Endothelial cell of umbilical vein (primary cell): ENCODE results near the gene MRC2. TPM values are rescaled to one million over a fixed set of nuclear protein-coding genes. Genes with fewer than 3 reads are reported as not detected.

Experiments used
- BruUV-seq: library from RNA; stranded (reverse); fragments of 400-500 nt; replicated peaks from 2 replicates; lab custom pipeline; 2021; lab: Mats Ljungman, UMichigan
- CTCF ChIA-PET: fragments of 300-600, 350-600 bp; sonication (Branson Sonifier 250); formaldehyde crosslinking; loops from one replicate; lab custom pipeline; 2021; ENCODE audit warnings: antibody characterized with exemption, inconsistent platforms; lab: Charles Lee
- POLR2A ChIA-PET: fragments of 300-600, 350-600 bp; sonication (Branson Sonifier 250); formaldehyde crosslinking; loops from one replicate; lab custom pipeline; 2021; ENCODE audit warnings: antibody characterized with exemption, inconsistent platforms; lab: Charles Lee
- DNase-seq: peaks from one replicate; pipeline ENCODE4 v3.0.0-alpha.2; 2011; ENCODE audit warnings: low read depth, low spot score
- FAIRE-seq: peaks from 2 replicates; lab custom pipeline; 2011; peaks lifted over from hg19 to GRCh38; lab: Jason Lieb, UNC
- H2AFZ ChIP-seq: 2 replicates; pipeline ENCODE4 v1.6.0; 2012; ENCODE audit warnings: low read depth, low read length, control low read depth, inconsistent platforms
- H3K27ac ChIP-seq: 2 replicates; pipeline ENCODE4 v1.5.1; 2011; ENCODE audit warnings: low read depth, mild to moderate bottlenecking, control low read depth, low read length, moderate library complexity; ENCODE audit not compliant: insufficient read depth
- H3K27me3 ChIP-seq, 2 experiments: 2 replicates each; pipeline versions ENCODE4 v1.6.0 to v1.6.1; 2011; ENCODE audit warnings: low read length in 2 of 2, mixed read lengths in 1 of 2; ENCODE audit not compliant: control insufficient read depth in 2 of 2, insufficient read depth in 2 of 2
- H3K36me3 ChIP-seq, 2 experiments: 2 replicates in 1 of 2; 3 replicates in 1 of 2; pipeline ENCODE4 v1.5.1; 2011; ENCODE audit warnings: low read length in 2 of 2, mild to moderate bottlenecking in 1 of 2, moderate library complexity in 1 of 2; ENCODE audit not compliant: control insufficient read depth in 2 of 2, insufficient read depth in 2 of 2; ENCODE audit errors: extremely low read depth in 1 of 2
- H3K4me1 ChIP-seq: 3 replicates; pipeline ENCODE4 v1.5.1; 2011; ENCODE audit warnings: mild to moderate bottlenecking, low read length; ENCODE audit not compliant: control insufficient read depth, insufficient read depth; ENCODE audit errors: extremely low read depth
- H3K4me2 ChIP-seq: 2 replicates; pipeline ENCODE4 v1.6.1; 2011; ENCODE audit warnings: low read length, control low read depth, mixed read lengths; ENCODE audit not compliant: insufficient read depth
- H3K4me3 ChIP-seq, 3 experiments: fragments of 200-600 bp in 1 of 3; sonication (generic), shearing (Covaris generic) in 1 of 3; replicated peaks in 1 of 3; 2 replicates each; pipeline ENCODE4 v1.5.1; 2011 to 2016; ENCODE audit warnings: control low read depth in 3 of 3, low read length in 3 of 3, mild to moderate bottlenecking in 2 of 3, inconsistent platforms in 1 of 3, low read depth in 1 of 3, moderate library complexity in 1 of 3; ENCODE audit not compliant: insufficient read depth in 1 of 3
- H3K79me2 ChIP-seq: 2 replicates; pipeline ENCODE4 v1.6.0; 2012; ENCODE audit warnings: low read length, inconsistent platforms; ENCODE audit not compliant: control insufficient read depth, insufficient read depth
- H3K9ac ChIP-seq: replicated peaks from 2 replicates; pipeline ENCODE3; 2011; ENCODE audit warnings: low read length, control low read depth; ENCODE audit not compliant: insufficient read depth; ENCODE audit errors: extremely low read depth
- H3K9me1 ChIP-seq: replicated peaks from 3 replicates; pipeline ENCODE4 v1.6.0; 2011; ENCODE audit warnings: mild to moderate bottlenecking, low read length; ENCODE audit not compliant: control insufficient read depth, insufficient read depth; ENCODE audit errors: extremely low read depth
- H3K9me3 ChIP-seq: replicated peaks from 2 replicates; pipeline ENCODE4 v1.5.1; 2012; ENCODE audit warnings: low read length, inconsistent platforms; ENCODE audit not compliant: control insufficient read depth, insufficient read depth
- H4K20me1 ChIP-seq: replicated peaks from 2 replicates; pipeline ENCODE3; 2011; ENCODE audit warnings: mild to moderate bottlenecking, low read length; ENCODE audit not compliant: control insufficient read depth, insufficient read depth; ENCODE audit errors: extremely low read depth
- CTCF ChIP-seq, 2 donors: IDR thresholded peaks; 1 replicate in 1 of 2; 2 replicates in 1 of 2; pipeline ENCODE4 v1.5.1; 2011; ENCODE audit warnings: low read length in 2 of 2, mild to moderate bottlenecking in 2 of 2, moderate library complexity in 2 of 2, control low read depth in 1 of 2, inconsistent platforms in 1 of 2, low read depth in 1 of 2; ENCODE audit not compliant: insufficient read depth in 1 of 2; ENCODE audit errors: extremely low read depth in 1 of 2
- EZH2 ChIP-seq: IDR thresholded peaks from 2 replicates; pipeline ENCODE4 v1.6.1; 2012; ENCODE audit warnings: borderline replicate concordance, low read depth, mild to moderate bottlenecking, moderate library complexity, low read length, inconsistent platforms; ENCODE audit not compliant: severe bottlenecking
- FOS ChIP-seq: IDR thresholded peaks from 2 replicates; pipeline ENCODE4 v1.6.1; 2011; ENCODE audit warnings: mild to moderate bottlenecking, low read length, moderate library complexity, borderline replicate concordance; ENCODE audit not compliant: insufficient read depth
- GATA2 ChIP-seq: IDR thresholded peaks from 2 replicates; pipeline ENCODE4 v1.7.0; 2011; ENCODE audit warnings: low read depth, mild to moderate bottlenecking, moderate library complexity, mixed read lengths, low read length; ENCODE audit not compliant: insufficient read length, insufficient read depth
- JUN ChIP-seq: IDR thresholded peaks from 2 replicates; pipeline ENCODE4 v1.6.1; 2011; ENCODE audit warnings: borderline replicate concordance, low read depth; ENCODE audit not compliant: insufficient read length, insufficient read depth
- MYC ChIP-seq: IDR thresholded peaks from one replicate; pipeline ENCODE4 v1.6.1; 2011; ENCODE audit warnings: mild to moderate bottlenecking, low read depth, low read length
- POLR2A ChIP-seq: IDR thresholded peaks from 2 replicates; pipeline ENCODE4 v1.6.1; 2012; ENCODE audit warnings: low read depth, mild to moderate bottlenecking, control low read depth, low read length
- POLR2AphosphoS5 ChIP-seq: IDR thresholded peaks from 2 replicates; pipeline ENCODE4 v1.6.1; 2012; ENCODE audit warnings: low read depth, mild to moderate bottlenecking, control low read depth, low read length, moderate library complexity; ENCODE audit not compliant: insufficient read depth
- dilution Hi-C: fragments of 300-500 bp; cut with MboI; formaldehyde crosslinking; loops from one replicate; pipeline ENCODE4 v1.15.0; 2019; ENCODE audit warnings: low sequenced_read_pairs; ENCODE audit not compliant: extremely low pct_ligation_motif_present
- intact Hi-C: fragments of 100-400 bp; cut with micrococcal nuclease; formaldehyde crosslinking; loops from one replicate; pipeline ENCODE4 v1.10.0; 2022
- polyA plus RNA-seq, 4 experiments: library from polyadenylated mRNA; depleted of rRNA in 3 of 4; stranded (reverse) in 3 of 4; unstranded in 1 of 4; fragments of >200 nt; gene quantifications; 2 replicates each; pipeline versions ENCODE4 v1.2.1 to v1.2.3, GENCODE V29; 2011 to 2012; ENCODE audit warnings: missing spikeins in 1 of 4
- total RNA-seq: library from RNA; stranded (reverse); gene quantifications from 2 replicates; pipeline ENCODE4 v1.2.3, GENCODE V29; 2021
- TF ChIP-seq, protein P1 (sequence below): IDR thresholded peaks from 2 replicates; pipeline ENCODE4 v1.6.1; 2011; ENCODE audit not compliant: insufficient read depth, insufficient read length

Gene MRC2
- total and polyA plus RNA-seq, 2 donors (not counting 3 experiments of a cell fraction or from before 2014, with no cell fraction given) = 30.6 to 52.7 TPM

- POLR2A ChIA-PET = no interaction called here
- Histone ChIP-seq H3K36me3 (peaks cover 0 to under 1% of the 10 kb centered on the region in 2 experiments), H3K9me1 (no peaks in the 10 kb centered on the region), H3K4me3 (no peak overlapping the region), H3K27me3 (no peaks in the 10 kb centered on the region), H3K4me1 (no peaks in the 10 kb centered on the region), H4K20me1 (no peaks in the 10 kb centered on the region), H3K9ac (no peak overlapping the region), H3K4me2 (no peak overlapping the region), H2AFZ (no peak overlapping the region), H3K27ac (no peak overlapping the region), H3K9me3 (no peaks in the 10 kb centered on the region), H3K79me2 (no peaks in the 10 kb centered on the region)
- CTCF ChIA-PET = no interaction called here
- no TSS peak for BruUV-seq
- dilution Hi-C loops (no loop called here), intact Hi-C loops (no loop called here)
- TF ChIP-seq CTCF (IDR thresholded peaks at IDR 0.05; ENCODE audit: extremely low read depth in 1 of 2, insufficient read depth in 1 of 2, low read depth in 1 of 2, low read length in 2 of 2) (no peak), EZH2 (no peak), GATA2 (no peak), POLR2AphosphoS5 (no peak), FOS (no peak), POLR2A (no peak), JUN (no peak), MYC (no peak)
- TF ChIP-seq, protein P1, sequence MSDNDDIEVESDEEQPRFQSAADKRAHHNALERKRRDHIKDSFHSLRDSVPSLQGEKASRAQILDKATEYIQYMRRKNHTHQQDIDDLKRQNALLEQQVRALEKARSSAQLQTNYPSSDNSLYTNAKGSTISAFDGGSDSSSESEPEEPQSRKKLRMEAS = no peak
- DNase-seq (no peak), FAIRE-seq (no peak)
Observed at GRCh38 chr17:62660629-62661118, 33.2 kb downstream of the MRC2 start.
